ENCODE results near the gene ELP5. TPM values are rescaled to one million over a fixed set of nuclear protein-coding genes. Genes with fewer than 3 reads are reported as not detected.
"Not testable (repeated sequence)": the region's sequence is repeated elsewhere in the genome, so short reads cannot be mapped to it uniquely, and the experiment has no call there.

The ELP5 gene
- total and polyA plus RNA-seq, 2 donors (not counting 3 experiments of a cell fraction or from before 2014, with no cell fraction given): 44.4 to 54.7 TPM

DNA sequence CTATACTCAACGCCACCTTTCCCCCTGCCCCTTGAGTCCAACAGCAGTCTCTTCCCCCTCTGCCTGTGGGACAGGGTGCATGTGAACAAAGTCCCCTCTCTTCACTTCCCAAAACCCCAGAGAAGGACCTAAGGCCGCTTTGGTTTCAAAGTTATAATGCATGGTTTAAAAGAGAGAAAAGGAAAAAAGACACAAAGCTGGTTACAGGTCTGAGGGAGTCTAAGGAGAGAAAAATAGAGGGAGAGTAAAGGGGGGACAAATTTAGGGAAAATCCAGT, 8.6 kb upstream of the ELP5 start:
- intact Hi-C loops (cut with micrococcal nuclease): loop anchor here (1.0 to 2.0 kb wide), 2 partner anchors 37 to 53 kb away; partner anchors contain the start of gene SLC2A4
- DNase-seq (ENCODE audit: low read depth, low spot score): no peak
- POLR2A ChIA-PET: no interaction called here
- no peaks in the 10 kb centered on the region for H3K9me1 ChIP-seq (replicated peaks; ENCODE audit: control insufficient read depth, extremely low read depth, insufficient read depth, low read length)
- peak overlapping the region; percentile 36 for H2AFZ ChIP-seq (ENCODE audit: low read depth, low read length)
- peak overlapping the region; percentile 95 for H3K27ac ChIP-seq (ENCODE audit: insufficient read depth, low read depth, low read length)
- H3K79me2 ChIP-seq (ENCODE audit: control insufficient read depth, insufficient read depth, low read length): peaks cover 50% of the 10 kb centered on the region
- peaks cover 6 to 21% of the 10 kb centered on the region in 2 experiments for H3K36me3 ChIP-seq (ENCODE audit: control insufficient read depth in 2 of 2, extremely low read depth in 1 of 2, insufficient read depth in 2 of 2, low read length in 2 of 2)
- FAIRE-seq: no peak
- no peaks in the 10 kb centered on the region for H3K9me3 ChIP-seq (replicated peaks; ENCODE audit: control insufficient read depth, insufficient read depth, low read length)
- H3K4me3 ChIP-seq (replicated peaks in 1 of 3; ENCODE audit: insufficient read depth in 1 of 3, low read depth in 1 of 3, low read length in 3 of 3): peak overlapping the region in 2 of 3 experiments; percentile 65 to 91
- CTCF ChIA-PET: interaction anchor here (1.0 to 3.4 kb wide), 3 partner anchors 8 to 53 kb away, joined by 3 to 24 read pairs (median 16); partner anchors contain the start of genes ACADVL, CTDNEP1, DLG4 and ELP5
- TF ChIP-seq GATA2 (IDR thresholded peaks at IDR 0.05; ENCODE audit: insufficient read depth, insufficient read length, low read depth, low read length): no peak
- TF ChIP-seq, protein P1, sequence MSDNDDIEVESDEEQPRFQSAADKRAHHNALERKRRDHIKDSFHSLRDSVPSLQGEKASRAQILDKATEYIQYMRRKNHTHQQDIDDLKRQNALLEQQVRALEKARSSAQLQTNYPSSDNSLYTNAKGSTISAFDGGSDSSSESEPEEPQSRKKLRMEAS (IDR thresholded peaks at IDR 0.05; ENCODE audit: insufficient read depth, insufficient read length): no peak
- TF ChIP-seq, protein P2, sequence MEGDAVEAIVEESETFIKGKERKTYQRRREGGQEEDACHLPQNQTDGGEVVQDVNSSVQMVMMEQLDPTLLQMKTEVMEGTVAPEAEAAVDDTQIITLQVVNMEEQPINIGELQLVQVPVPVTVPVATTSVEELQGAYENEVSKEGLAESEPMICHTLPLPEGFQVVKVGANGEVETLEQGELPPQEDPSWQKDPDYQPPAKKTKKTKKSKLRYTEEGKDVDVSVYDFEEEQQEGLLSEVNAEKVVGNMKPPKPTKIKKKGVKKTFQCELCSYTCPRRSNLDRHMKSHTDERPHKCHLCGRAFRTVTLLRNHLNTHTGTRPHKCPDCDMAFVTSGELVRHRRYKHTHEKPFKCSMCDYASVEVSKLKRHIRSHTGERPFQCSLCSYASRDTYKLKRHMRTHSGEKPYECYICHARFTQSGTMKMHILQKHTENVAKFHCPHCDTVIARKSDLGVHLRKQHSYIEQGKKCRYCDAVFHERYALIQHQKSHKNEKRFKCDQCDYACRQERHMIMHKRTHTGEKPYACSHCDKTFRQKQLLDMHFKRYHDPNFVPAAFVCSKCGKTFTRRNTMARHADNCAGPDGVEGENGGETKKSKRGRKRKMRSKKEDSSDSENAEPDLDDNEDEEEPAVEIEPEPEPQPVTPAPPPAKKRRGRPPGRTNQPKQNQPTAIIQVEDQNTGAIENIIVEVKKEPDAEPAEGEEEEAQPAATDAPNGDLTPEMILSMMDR (IDR thresholded peaks at IDR 0.05; ENCODE audit: extremely low read depth in 1 of 2, insufficient read depth in 1 of 2, low read depth in 1 of 2, low read length in 2 of 2): no peak
- no peak for TF ChIP-seq EZH2 (IDR thresholded peaks at IDR 0.05; ENCODE audit: borderline replicate concordance, low read depth, low read length, severe bottlenecking)
- no peak for TF ChIP-seq POLR2A (IDR thresholded peaks at IDR 0.05; ENCODE audit: low read depth, low read length)
- TF ChIP-seq MYC (IDR thresholded peaks at IDR 0.05; ENCODE audit: low read depth, low read length): no peak
- TF ChIP-seq FOS (IDR thresholded peaks at IDR 0.05; ENCODE audit: borderline replicate concordance, insufficient read depth, low read length): no peak
- no peak for TF ChIP-seq POLR2AphosphoS5 (IDR thresholded peaks at IDR 0.05; ENCODE audit: insufficient read depth, low read depth, low read length)
- no peak for TF ChIP-seq JUN (IDR thresholded peaks at IDR 0.05; ENCODE audit: borderline replicate concordance, insufficient read depth, insufficient read length, low read depth)
- dilution Hi-C loops (cut with MboI; ENCODE audit: extremely low pct_ligation_motif_present, low sequenced_read_pairs): no loop called here
- no peaks in the 10 kb centered on the region for H4K20me1 ChIP-seq (replicated peaks; ENCODE audit: control insufficient read depth, extremely low read depth, insufficient read depth, low read length)
- peaks cover 23% of the 10 kb centered on the region for H3K4me1 ChIP-seq (ENCODE audit: control insufficient read depth, extremely low read depth, insufficient read depth, low read length)
- peak overlapping the region; percentile 97 for H3K4me2 ChIP-seq (ENCODE audit: insufficient read depth, low read length)
- H3K27me3 ChIP-seq (ENCODE audit: control insufficient read depth in 2 of 2, insufficient read depth in 2 of 2, low read length in 2 of 2): no peaks in the 10 kb centered on the region
- BruUV-seq (replicated peaks): no TSS peak
- peak overlapping the region; percentile 92 for H3K9ac ChIP-seq (replicated peaks; ENCODE audit: extremely low read depth, insufficient read depth, low read length)

DNA sequence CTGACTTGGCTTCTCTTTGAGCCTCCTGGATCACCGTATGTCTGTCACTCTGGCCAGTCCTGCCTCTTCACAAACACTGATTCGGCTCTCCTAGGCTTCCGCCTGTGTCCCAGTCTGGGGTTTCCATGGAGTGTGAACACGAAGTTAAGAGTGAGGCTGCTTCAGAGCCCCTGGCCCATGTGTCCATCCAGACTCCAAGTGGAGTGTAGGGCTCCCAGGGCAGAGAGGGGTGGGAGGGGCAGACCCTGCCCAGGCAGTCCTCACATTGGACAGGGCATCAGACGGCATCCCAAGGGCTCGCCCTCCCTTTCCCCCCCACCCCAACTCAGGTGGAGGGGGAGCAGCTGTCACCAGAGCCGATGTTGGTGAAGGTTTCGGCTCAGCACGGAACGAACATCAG, 8.2 kb upstream of the ELP5 start:
- H3K9ac ChIP-seq (replicated peaks; ENCODE audit: extremely low read depth, insufficient read depth, low read length); H3K9me1 ChIP-seq (replicated peaks; ENCODE audit: control insufficient read depth, extremely low read depth, insufficient read depth, low read length); dilution Hi-C loops (cut with MboI; ENCODE audit: extremely low pct_ligation_motif_present, low sequenced_read_pairs); H3K9me3 ChIP-seq (replicated peaks; ENCODE audit: control insufficient read depth, insufficient read depth, low read length); H3K4me2 ChIP-seq (ENCODE audit: insufficient read depth, low read length); H3K27ac ChIP-seq (ENCODE audit: insufficient read depth, low read depth, low read length); FAIRE-seq; POLR2A ChIA-PET; H3K4me3 ChIP-seq (replicated peaks in 1 of 3; ENCODE audit: insufficient read depth in 1 of 3, low read depth in 1 of 3, low read length in 3 of 3); BruUV-seq (replicated peaks); DNase-seq (ENCODE audit: low read depth, low spot score); H4K20me1 ChIP-seq (replicated peaks; ENCODE audit: control insufficient read depth, extremely low read depth, insufficient read depth, low read length); H2AFZ ChIP-seq (ENCODE audit: low read depth, low read length); H3K27me3 ChIP-seq (ENCODE audit: control insufficient read depth in 2 of 2, insufficient read depth in 2 of 2, low read length in 2 of 2): not testable (repeated sequence)
- peaks cover 23% of the 10 kb centered on the region for H3K4me1 ChIP-seq (ENCODE audit: control insufficient read depth, extremely low read depth, insufficient read depth, low read length)
- peaks cover 6 to 21% of the 10 kb centered on the region in 2 experiments for H3K36me3 ChIP-seq (ENCODE audit: control insufficient read depth in 2 of 2, extremely low read depth in 1 of 2, insufficient read depth in 2 of 2, low read length in 2 of 2)
- intact Hi-C loops (cut with micrococcal nuclease): loop anchor here (1.0 to 2.0 kb wide), 2 partner anchors 37 to 52 kb away; partner anchors contain the start of gene SLC2A4
- peaks cover 51% of the 10 kb centered on the region for H3K79me2 ChIP-seq (ENCODE audit: control insufficient read depth, insufficient read depth, low read length)
- CTCF ChIA-PET: interaction anchor here (0.8 to 2.8 kb wide), 2 partner anchors 23 to 53 kb away, joined by 3 to 16 read pairs; no protein-coding TSS in a partner anchor
